Neural progenitor cell (in vitro differentiated cells): Measurements from ENCODE around the gene DRP2. TPM values are rescaled to one million over a fixed set of nuclear protein-coding genes. Genes with fewer than 3 reads are reported as not detected.

Source experiments
- DNase-seq: peaks from one replicate; pipeline ENCODE4 v3.0.0-alpha.2; 2016; ENCODE audit warnings: low spot score
- H2AFZ ChIP-seq: fragments of 200-600 bp; sonication (generic); replicated peaks from 2 replicates; pipeline ENCODE4 v1.6.1; 2016; ENCODE audit warnings: antibody characterized with exemption
- H3F3A ChIP-seq: fragments of 200-600 bp; sonication (generic); 2 replicates; pipeline ENCODE4 v1.6.1; 2016; ENCODE audit warnings: antibody characterized with exemption, low read depth
- H3K27ac ChIP-seq: fragments of 200-600 bp; sonication (generic); 2 replicates; pipeline ENCODE4 v1.5.1; 2016; ENCODE audit warnings: mild to moderate bottlenecking
- H3K27me3 ChIP-seq: fragments of 200-600 bp; sonication (generic); 2 replicates; pipeline ENCODE4 v1.6.1; 2016; ENCODE audit warnings: mild to moderate bottlenecking, moderate library complexity
- H3K36me3 ChIP-seq: fragments of 200-600 bp; sonication (generic); 2 replicates; pipeline ENCODE4 v1.5.1; 2016
- H3K4me1 ChIP-seq: fragments of 200-600 bp; sonication (generic); 2 replicates; pipeline ENCODE4 v1.6.1; 2016; ENCODE audit warnings: mixed run types
- H3K4me2 ChIP-seq: fragments of 200-600 bp; sonication (generic); 2 replicates; pipeline ENCODE4 v1.6.1; 2016
- H3K4me3 ChIP-seq: fragments of 200-600 bp; sonication (generic); 2 replicates; pipeline ENCODE4 v1.5.1; 2016
- H3K79me2 ChIP-seq: fragments of 200-600 bp; sonication (generic); 2 replicates; pipeline ENCODE4 v1.6.1; 2016; ENCODE audit warnings: low read depth
- H3K9ac ChIP-seq: fragments of 200-600 bp; sonication (generic); 2 replicates; pipeline ENCODE4 v1.6.1; 2016
- H3K9me3 ChIP-seq: fragments of 200-600 bp; sonication (generic); 2 replicates; pipeline ENCODE4 v1.5.1; 2016; ENCODE audit warnings: low read depth
- H4K20me1 ChIP-seq: fragments of 200-600 bp; sonication (generic); 2 replicates; pipeline ENCODE4 v1.6.1; 2016; ENCODE audit warnings: low read depth
- H3K27ac Mint-ChIP-seq: 3 replicates; pipeline ENCODE4 v1.8.0; 2021; ENCODE audit warnings: mixed read lengths
- H3K27me3 Mint-ChIP-seq: 2 replicates; pipeline ENCODE4 v1.8.0; 2022; ENCODE audit warnings: low read depth, mild to moderate bottlenecking, inconsistent platforms, moderate library complexity, mixed read lengths; ENCODE audit not compliant: insufficient read depth
- H3K36me3 Mint-ChIP-seq: 3 replicates; pipeline ENCODE4 v1.8.0; 2021; ENCODE audit warnings: mixed read lengths
- H3K4me1 Mint-ChIP-seq: 3 replicates; pipeline ENCODE4 v1.8.0; 2021; ENCODE audit warnings: mixed read lengths
- H3K4me3 Mint-ChIP-seq: 3 replicates; pipeline ENCODE4 v1.8.0; 2021; ENCODE audit warnings: mild to moderate bottlenecking, moderate library complexity, mixed read lengths
- H3K9me3 Mint-ChIP-seq: 3 replicates; pipeline ENCODE4 v1.8.0; 2020; ENCODE audit warnings: mixed read lengths
- EZH2 ChIP-seq: fragments of 200-600 bp; sonication (generic); IDR thresholded peaks from 2 replicates; pipeline ENCODE4 v1.6.1; 2017; ENCODE audit warnings: antibody characterized with exemption, mild to moderate bottlenecking, moderate library complexity
- EZH2phosphoT487 ChIP-seq: fragments of 200-600 bp; sonication (generic); IDR thresholded peaks from 2 replicates; pipeline ENCODE4 v1.6.1; 2017; ENCODE audit warnings: antibody characterized with exemption
- total RNA-seq: library from RNA; depleted of rRNA; stranded (reverse); fragments of >200 nt; gene quantifications from 2 replicates; pipeline ENCODE4 v1.2.3, GENCODE V29; 2015; ENCODE audit warnings: low replicate concordance
- TF ChIP-seq, protein P1 (sequence below): fragments of 200-600 bp; sonication (generic); IDR thresholded peaks from 2 replicates; pipeline ENCODE4 v1.5.1; 2017; ENCODE audit warnings: antibody characterized with exemption, mild to moderate bottlenecking

Gene DRP2
- total RNA-seq, 1 donor from 2014 or later, result 1.4 TPM

DNA sequence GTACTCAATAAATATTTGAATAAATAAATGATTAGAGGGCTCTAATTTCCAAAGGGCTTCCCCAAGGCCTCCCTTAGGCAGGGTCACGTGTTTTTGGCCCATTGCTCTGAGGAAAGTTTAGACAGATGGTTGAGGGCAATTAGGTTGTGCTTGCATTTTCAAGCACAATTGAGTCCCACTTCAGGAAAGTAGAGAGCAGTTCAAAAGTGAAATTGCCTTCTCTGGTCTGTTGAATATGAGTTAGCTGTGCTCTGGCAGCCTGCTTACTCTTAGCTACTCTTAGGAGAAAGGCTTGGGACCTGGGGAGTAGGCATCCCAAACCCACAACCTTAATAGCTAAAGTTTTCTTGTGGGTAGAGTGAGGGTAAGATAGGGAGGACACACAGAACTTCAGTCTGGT lies 9.0 kb upstream of the DRP2 start:
- no peaks in the 10 kb centered on the region for H3K9me3 ChIP-seq
- H3K79me2 ChIP-seq, result no peaks in the 10 kb centered on the region
- no peak overlapping the region for H3K27ac ChIP-seq
- no peak overlapping the region for H3K4me3 Mint-ChIP-seq
- H3F3A ChIP-seq, result no peaks in the 10 kb centered on the region
- H3K27me3 ChIP-seq, result no peaks in the 10 kb centered on the region
- H3K9me3 Mint-ChIP-seq, result peaks cover 2% of the 10 kb centered on the region
- H2AFZ ChIP-seq, result no peak overlapping the region
- H3K4me3 ChIP-seq, result no peak overlapping the region
- H3K27me3 Mint-ChIP-seq, result peaks cover 2% of the 10 kb centered on the region
- H3K4me1 Mint-ChIP-seq, result peaks cover 10% of the 10 kb centered on the region
- no peak overlapping the region for H3K27ac Mint-ChIP-seq
- H3K9ac ChIP-seq, result no peak overlapping the region
- no peak for TF ChIP-seq EZH2
- TF ChIP-seq, protein P1, sequence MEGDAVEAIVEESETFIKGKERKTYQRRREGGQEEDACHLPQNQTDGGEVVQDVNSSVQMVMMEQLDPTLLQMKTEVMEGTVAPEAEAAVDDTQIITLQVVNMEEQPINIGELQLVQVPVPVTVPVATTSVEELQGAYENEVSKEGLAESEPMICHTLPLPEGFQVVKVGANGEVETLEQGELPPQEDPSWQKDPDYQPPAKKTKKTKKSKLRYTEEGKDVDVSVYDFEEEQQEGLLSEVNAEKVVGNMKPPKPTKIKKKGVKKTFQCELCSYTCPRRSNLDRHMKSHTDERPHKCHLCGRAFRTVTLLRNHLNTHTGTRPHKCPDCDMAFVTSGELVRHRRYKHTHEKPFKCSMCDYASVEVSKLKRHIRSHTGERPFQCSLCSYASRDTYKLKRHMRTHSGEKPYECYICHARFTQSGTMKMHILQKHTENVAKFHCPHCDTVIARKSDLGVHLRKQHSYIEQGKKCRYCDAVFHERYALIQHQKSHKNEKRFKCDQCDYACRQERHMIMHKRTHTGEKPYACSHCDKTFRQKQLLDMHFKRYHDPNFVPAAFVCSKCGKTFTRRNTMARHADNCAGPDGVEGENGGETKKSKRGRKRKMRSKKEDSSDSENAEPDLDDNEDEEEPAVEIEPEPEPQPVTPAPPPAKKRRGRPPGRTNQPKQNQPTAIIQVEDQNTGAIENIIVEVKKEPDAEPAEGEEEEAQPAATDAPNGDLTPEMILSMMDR, result no peak
- TF ChIP-seq EZH2phosphoT487, result no peak
- DNase-seq, result no peak
- H3K4me2 ChIP-seq, result no peak overlapping the region
- peaks cover 7% of the 10 kb centered on the region for H3K4me1 ChIP-seq
- no peaks in the 10 kb centered on the region for H3K36me3 ChIP-seq
- H4K20me1 ChIP-seq, result no peaks in the 10 kb centered on the region
- no peaks in the 10 kb centered on the region for H3K36me3 Mint-ChIP-seq

DNA sequence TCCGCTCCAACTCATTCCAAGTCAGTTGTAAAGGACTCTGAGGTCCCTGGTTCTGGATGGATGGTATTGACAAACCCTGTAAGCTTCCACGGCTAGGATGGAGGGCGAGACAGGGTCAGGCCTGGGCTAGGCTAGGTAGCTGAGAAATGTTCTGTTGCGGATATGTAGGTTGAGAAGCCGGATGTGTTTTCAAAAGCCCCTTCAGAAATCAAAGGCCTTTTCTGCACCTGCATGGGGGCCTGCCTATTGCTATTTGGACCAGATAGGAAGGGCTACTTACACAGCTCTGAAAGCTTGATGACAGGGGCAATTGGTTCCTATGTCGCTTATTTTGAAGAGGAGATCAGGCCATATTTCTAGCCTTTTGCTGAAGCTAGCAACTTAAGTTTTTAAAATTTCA lies 1.9 kb upstream of the DRP2 start:
- Mint-ChIP-seq H3K4me1 (peaks cover 13% of the 10 kb centered on the region), H3K27ac (no peak overlapping the region)

DNA sequence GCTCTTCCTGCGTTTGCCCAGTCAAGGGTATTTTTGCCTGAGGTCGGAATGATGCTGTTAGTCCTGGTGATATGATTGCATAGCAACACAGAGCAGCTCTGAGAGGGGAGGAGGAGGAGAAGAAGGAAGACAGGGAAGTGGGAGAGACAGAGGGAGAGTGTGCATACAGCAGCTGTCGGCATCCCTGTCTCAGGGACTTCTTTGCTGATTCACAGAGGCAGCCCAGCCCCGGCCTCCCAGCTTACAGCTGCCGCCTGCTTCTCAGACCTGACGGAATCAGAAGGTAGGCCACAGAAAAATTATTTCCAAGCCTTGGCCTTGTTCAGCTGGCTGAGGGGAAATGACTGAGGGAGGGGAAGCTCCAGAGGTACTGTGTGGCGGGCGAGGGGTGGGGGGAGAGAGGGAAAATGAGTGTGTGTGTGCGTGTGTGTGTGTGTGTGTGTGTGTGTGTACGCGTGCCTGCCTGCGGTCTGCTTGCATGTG lies 319 bp downstream of the DRP2 start:
- Mint-ChIP-seq H3K36me3 (no peaks in the 10 kb centered on the region), H3K27me3 (no peaks in the 10 kb centered on the region), H3K4me1 (peaks cover 13% of the 10 kb centered on the region), H3K4me3 (peak overlapping the region; percentile 67), H3K27ac (peak overlapping the region; percentile 72), H3K9me3 (no peaks in the 10 kb centered on the region)
- Histone ChIP-seq H3K27ac (no peak overlapping the region), H3K9ac (no peak overlapping the region), H3K4me3 (no peak overlapping the region), H4K20me1 (no peaks in the 10 kb centered on the region), H3K4me2 (no peak overlapping the region), H3K9me3 (no peaks in the 10 kb centered on the region), H2AFZ (peak overlapping the region; percentile 87), H3K79me2 (no peaks in the 10 kb centered on the region), H3K36me3 (no peaks in the 10 kb centered on the region), H3K27me3 (no peaks in the 10 kb centered on the region), H3K4me1 (no peaks in the 10 kb centered on the region), H3F3A (no peaks in the 10 kb centered on the region)
- peak; percentile 20 for DNase-seq
- TF ChIP-seq EZH2 (no peak), EZH2phosphoT487 (no peak)
- TF ChIP-seq, protein P1, result no peak

More for the DNA sequence above, 1.9 kb upstream of the DRP2 start:
- Histone ChIP-seq H4K20me1 (no peaks in the 10 kb centered on the region), H3F3A (no peaks in the 10 kb centered on the region), H3K4me1 (no peaks in the 10 kb centered on the region), H3K4me2 (no peak overlapping the region), H3K27ac (no peak overlapping the region), H3K9me3 (no peaks in the 10 kb centered on the region), H3K9ac (no peak overlapping the region), H3K36me3 (no peaks in the 10 kb centered on the region), H3K4me3 (no peak overlapping the region), H3K27me3 (no peaks in the 10 kb centered on the region), H3K79me2 (no peaks in the 10 kb centered on the region), H2AFZ (no peak overlapping the region)
- H3K4me3 Mint-ChIP-seq, result no peak overlapping the region
- H3K27me3 Mint-ChIP-seq, result no peaks in the 10 kb centered on the region
- H3K9me3 Mint-ChIP-seq, result no peaks in the 10 kb centered on the region
- no peak for DNase-seq
- no peaks in the 10 kb centered on the region for H3K36me3 Mint-ChIP-seq
- no peak for TF ChIP-seq EZH2
- TF ChIP-seq, protein P1, result no peak
- TF ChIP-seq EZH2phosphoT487, result no peak
